Thyroid gland (tissue), 4 donors: Measurements from ENCODE around the gene MED22. TPM values are rescaled to one million over a fixed set of nuclear protein-coding genes. Genes with fewer than 3 reads are reported as not detected.
"Not testable (repeated sequence)": the region's sequence is repeated elsewhere in the genome, so short reads cannot be mapped to it uniquely, and the experiment has no call there.

Experiments
- DNase-seq, 2 donors: peaks; one replicate each; pipeline ENCODE4 v3.0.0-alpha.2; 2019
- H3K27ac ChIP-seq, 3 donors: fragments of 200-600 bp; sonication (generic); 1 replicate in 2 of 3; 2 replicates in 1 of 3; pipeline ENCODE4 v1.5.1; 2016 to 2019; ENCODE audit warnings: mild to moderate bottlenecking in 1 of 3, moderate library complexity in 1 of 3
- H3K27me3 ChIP-seq: fragments of 200-600 bp; sonication (generic); one replicate; pipeline ENCODE4 v1.5.1; 2019
- H3K36me3 ChIP-seq, 2 donors: fragments of 200-600 bp; sonication (generic); one replicate each; pipeline ENCODE4 v1.5.1; 2016 to 2019
- H3K4me1 ChIP-seq, 2 donors: fragments of 200-600 bp; sonication (generic); one replicate each; pipeline ENCODE4 v1.5.1; 2017 to 2019
- H3K4me3 ChIP-seq, 3 donors: fragments of 200-600 bp; sonication (generic); replicated peaks in 1 of 3; 1 replicate in 2 of 3; 2 replicates in 1 of 3; pipeline ENCODE4 v1.5.1; 2016; ENCODE audit warnings: mild to moderate bottlenecking in 1 of 3
- H3K9me3 ChIP-seq: fragments of 200-600 bp; sonication (generic); one replicate; pipeline ENCODE4 v1.5.1; 2017
- POLR2A ChIP-seq, 2 donors: fragments of 450-650 bp; IDR thresholded peaks; one replicate each; pipeline ENCODE4 v1.6.1; 2017; ENCODE audit warnings: antibody characterized with exemption in 2 of 2, mild to moderate bottlenecking in 2 of 2, moderate library complexity in 1 of 2
- WGBS, 2 donors: methylation state at CpG; one replicate each; pipeline ENCODE4 v1.1.5; 2017; 5-methylcytosine and 5-hydroxymethylcytosine counted together
- intact Hi-C: fragments of 100-400 bp; cut with DNase I; formaldehyde crosslinking; loops from one replicate; pipeline ENCODE4 v1.15.1; 2023
- total RNA-seq, 4 donors: library from RNA; depleted of rRNA; stranded (reverse); fragments of >200 nt; gene quantifications; one replicate each; pipeline ENCODE4 v1.2.3, GENCODE V29; 2016
- TF ChIP-seq, protein P1 (sequence below), 6 experiments: fragments of 200-600 bp in 3 of 6; fragments of 450-650 bp in 3 of 6; sonication (generic) in 3 of 6; IDR thresholded peaks; one replicate each; pipeline ENCODE4 v1.5.1; 2016 to 2019; ENCODE audit warnings: antibody characterized with exemption in 6 of 6, mild to moderate bottlenecking in 2 of 6, inconsistent platforms in 1 of 6, moderate library complexity in 1 of 6

The MED22 gene
- total RNA-seq, 4 donors from 2014 or later = 41.9 to 58.2 (median 48.6) TPM

DNA sequence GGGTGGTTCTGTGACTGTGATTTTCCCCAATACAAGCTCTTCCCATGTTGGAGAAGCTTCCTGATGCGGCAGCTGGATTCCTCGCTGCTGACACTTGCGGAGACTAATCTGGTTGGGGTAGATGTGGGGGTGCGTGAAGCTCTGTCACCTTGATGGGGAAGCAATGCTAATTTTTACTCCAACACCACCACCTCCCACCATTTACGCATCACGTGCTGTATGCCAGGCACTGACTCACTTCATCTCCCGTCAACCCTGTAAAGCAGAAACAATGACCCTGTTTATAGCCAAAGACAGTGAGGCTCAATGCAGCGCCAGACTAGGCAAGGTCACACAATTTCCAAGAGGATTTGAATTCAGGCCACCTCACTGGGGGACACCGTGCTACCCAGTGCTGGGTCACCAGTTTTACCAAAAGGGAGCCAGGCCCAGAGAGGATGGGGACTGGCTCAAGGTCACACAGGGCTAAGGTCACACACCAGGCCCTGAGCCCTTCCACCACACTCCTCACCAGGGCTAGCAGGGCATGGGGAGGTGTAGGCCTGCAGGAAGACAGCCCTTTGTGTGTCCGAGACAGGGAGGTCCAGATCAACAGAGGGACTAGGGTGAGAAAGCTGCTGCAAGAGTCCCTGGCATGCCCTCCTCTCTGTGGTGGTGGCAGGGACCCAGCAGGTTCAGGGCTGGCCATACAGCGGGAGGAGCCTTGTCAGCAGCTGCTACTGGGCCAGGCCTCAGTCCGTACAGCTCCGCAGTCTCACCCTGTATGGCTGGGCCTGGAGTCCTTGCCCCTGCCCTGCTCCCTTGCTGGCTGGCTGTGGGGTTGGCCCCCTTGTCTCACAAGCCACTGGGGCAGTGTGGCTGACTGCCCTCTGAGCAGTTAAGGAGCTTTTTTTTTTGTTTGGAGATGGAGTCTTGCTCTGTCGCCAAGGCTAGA, 31.5 kb upstream of the MED22 start:
- Histone ChIP-seq H3K4me1 (peaks cover 8 to 11% of the 10 kb centered on the region in 2 donors), H3K27me3 (no peaks in the 10 kb centered on the region), H3K9me3 (no peaks in the 10 kb centered on the region), H3K27ac (no peak overlapping the region), H3K4me3 (no peak overlapping the region), H3K36me3 (no peaks in the 10 kb centered on the region)
- DNase-seq = no peak
- TF ChIP-seq, protein P1, sequence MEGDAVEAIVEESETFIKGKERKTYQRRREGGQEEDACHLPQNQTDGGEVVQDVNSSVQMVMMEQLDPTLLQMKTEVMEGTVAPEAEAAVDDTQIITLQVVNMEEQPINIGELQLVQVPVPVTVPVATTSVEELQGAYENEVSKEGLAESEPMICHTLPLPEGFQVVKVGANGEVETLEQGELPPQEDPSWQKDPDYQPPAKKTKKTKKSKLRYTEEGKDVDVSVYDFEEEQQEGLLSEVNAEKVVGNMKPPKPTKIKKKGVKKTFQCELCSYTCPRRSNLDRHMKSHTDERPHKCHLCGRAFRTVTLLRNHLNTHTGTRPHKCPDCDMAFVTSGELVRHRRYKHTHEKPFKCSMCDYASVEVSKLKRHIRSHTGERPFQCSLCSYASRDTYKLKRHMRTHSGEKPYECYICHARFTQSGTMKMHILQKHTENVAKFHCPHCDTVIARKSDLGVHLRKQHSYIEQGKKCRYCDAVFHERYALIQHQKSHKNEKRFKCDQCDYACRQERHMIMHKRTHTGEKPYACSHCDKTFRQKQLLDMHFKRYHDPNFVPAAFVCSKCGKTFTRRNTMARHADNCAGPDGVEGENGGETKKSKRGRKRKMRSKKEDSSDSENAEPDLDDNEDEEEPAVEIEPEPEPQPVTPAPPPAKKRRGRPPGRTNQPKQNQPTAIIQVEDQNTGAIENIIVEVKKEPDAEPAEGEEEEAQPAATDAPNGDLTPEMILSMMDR (IDR thresholded peaks at IDR 0.05) = no peak
- TF ChIP-seq POLR2A (IDR thresholded peaks at IDR 0.05) = no peak
- WGBS, 2 donors = 94% methylated on average over 11 to 12 of the region's 14 CpGs
- intact Hi-C loops = loop anchor here (5.0 kb wide), 1 partner anchor 42 kb away; the partner anchor contains the start of gene SURF6

DNA sequence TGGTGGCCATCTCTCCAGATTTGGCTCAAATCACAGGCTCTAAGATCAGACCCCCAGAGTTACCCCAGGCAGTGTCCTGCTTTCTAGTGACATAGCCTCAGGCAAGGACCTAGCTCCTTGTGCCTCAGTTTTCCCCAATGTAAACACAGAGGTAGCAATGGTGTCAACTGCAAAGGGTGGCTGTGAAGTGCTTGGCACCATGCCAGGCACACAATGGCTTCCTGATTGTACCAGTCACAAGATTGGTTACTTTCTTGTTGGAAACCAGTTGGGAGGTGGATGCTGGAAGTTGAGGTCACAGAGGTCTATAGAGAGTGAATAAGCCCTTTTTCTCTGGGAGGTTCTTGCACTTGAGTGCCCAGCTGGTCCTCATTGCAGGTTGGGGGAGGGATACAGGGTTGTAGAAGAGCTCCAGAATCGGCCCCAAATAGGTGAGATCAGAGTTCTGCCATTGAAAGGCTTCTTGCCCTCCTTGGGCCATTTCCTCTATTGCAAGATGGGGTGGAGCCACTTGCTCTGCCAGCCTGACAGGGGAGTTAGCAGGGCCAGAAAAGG, 30.6 kb upstream of the MED22 start:
- intact Hi-C loops = loop anchor here (5.0 kb wide), 1 partner anchor 41 kb away; the partner anchor contains the start of gene SURF6
- H3K36me3 ChIP-seq = no peaks in the 10 kb centered on the region
- H3K27me3 ChIP-seq = no peaks in the 10 kb centered on the region
- peaks cover 14 to 18% of the 10 kb centered on the region in 2 donors for H3K4me1 ChIP-seq
- H3K4me3 ChIP-seq = no peak overlapping the region
- WGBS, 2 donors = 83 to 93% methylated on average over 1 of the region's 1 CpG
- DNase-seq = no peak
- H3K27ac ChIP-seq = no peak overlapping the region
- TF ChIP-seq POLR2A (IDR thresholded peaks at IDR 0.05) = no peak
- TF ChIP-seq, protein P1 (IDR thresholded peaks at IDR 0.05) = no peak
- no peaks in the 10 kb centered on the region for H3K9me3 ChIP-seq

DNA sequence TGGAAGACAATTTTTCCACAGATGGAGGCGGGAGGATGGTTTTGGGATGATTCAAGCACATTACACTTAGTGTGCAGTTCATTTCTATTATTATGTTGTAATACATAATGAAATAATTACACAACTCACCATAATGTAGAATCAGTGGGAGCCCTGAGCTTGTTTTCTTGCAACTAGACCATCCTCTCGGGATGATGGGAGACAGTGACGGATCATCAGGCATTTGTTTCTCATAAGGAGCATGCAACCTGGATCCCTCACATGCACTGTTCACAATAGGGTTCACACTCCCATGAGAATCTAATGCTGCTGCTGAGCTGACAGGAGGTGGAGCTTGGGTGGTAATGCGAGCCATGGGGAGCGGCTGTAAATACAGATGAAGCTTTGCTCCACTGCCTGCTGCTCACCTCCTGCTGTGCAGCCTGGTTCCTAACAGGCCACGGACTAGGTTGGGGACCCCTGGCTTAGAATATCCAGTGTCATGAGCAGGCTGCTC, 29.8 kb upstream of the MED22 start:
- no peak for DNase-seq
- peaks cover 18 to 25% of the 10 kb centered on the region in 2 donors for H3K4me1 ChIP-seq
- TF ChIP-seq, protein P1 (IDR thresholded peaks at IDR 0.05) = no peak
- no peak for TF ChIP-seq POLR2A (IDR thresholded peaks at IDR 0.05)
- H3K36me3 ChIP-seq = peaks cover 0 to 6% of the 10 kb centered on the region in 2 donors
- intact Hi-C loops = loop anchor here (5.0 kb wide), 1 partner anchor 40 kb away; the partner anchor contains the start of gene SURF6
- H3K27ac ChIP-seq = no peak overlapping the region
- H3K9me3 ChIP-seq = no peaks in the 10 kb centered on the region
- H3K27me3 ChIP-seq = no peaks in the 10 kb centered on the region
- H3K4me3 ChIP-seq = no peak overlapping the region
- 73 to 76% methylated on average over 6 of the region's 6 CpGs for WGBS, 2 donors

DNA sequence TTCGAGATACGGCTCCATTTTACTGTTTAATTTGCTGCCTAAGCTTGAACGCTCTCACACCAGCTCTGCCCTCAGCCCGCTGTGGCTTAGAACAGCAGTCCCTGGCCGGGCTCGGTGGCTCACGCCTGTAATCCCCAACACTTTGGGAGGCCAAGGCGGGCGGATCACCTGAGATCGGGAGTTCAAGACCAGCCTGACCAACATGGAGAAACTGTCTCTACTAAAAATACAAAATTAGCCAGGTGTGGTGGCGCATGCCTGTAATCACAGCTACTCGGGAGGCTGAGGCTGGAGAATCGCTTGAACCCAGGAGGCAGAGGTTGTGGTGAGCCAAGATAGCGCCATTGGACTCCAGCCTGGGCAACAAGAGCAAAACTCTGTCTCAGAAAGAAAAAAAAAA, 29.3 kb upstream of the MED22 start:
- not testable (repeated sequence) for H3K4me3 ChIP-seq

DNA sequence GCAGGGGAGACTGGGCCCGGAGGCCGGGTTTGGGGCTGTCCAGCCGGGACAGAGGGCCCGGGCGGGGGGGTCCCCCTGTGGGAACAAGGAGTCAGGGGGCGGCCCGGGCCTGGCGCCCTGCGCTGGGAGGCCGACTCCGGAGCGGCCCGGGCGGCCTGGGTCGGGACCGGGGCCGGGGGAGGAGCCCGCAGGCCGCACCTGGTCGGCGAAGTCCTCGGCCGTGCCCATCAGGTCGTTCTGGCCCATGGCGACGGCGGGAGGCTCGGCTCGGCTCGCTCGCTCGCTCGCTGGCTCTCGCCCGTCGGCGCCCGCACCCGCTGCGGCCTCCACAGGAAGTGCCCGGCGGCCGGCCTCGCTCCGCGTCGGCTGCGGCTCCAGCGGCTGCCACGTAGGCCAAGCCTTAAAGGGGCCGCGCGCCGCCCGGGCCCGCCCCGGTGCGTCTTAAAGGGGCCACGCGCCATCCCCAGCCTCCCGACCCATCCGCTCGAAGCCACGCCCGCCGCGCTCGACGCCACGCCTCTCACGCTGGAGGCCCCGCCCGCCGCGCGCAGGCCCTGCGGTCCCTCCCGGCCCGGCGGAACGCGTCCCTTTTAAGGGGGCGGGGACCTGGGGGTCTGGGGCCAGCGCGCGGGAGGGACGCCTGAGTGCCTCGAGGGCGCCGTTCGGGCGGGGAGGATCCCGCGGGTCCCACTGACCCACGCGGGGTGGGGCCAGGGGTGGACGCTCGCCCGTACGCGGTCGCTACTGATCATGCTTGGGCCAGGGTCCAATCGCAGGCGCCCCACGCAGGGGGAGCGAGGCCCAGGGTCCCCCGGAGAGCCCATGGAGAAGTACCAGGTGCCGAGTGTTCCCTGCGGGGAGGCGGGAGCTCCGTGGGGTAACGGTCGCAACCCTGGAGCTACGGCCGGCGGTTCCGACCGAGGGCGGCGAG, 28.1 kb upstream of the MED22 start, which contains the start of the genes STKLD1 and SURF4:
Gene STKLD1, plus strand, starts transcription at position 643 of the 931 bp plus-strand sequence. Its CDS starts 108 bp downstream, at position 751.
Gene SURF4, minus strand, starts transcription at position 337 of the 931 bp plus-strand sequence. Its CDS starts 91 bp downstream, at position 246.
- DNase-seq = peak; percentile 95 to 96
- H3K9me3 ChIP-seq = no peaks in the 10 kb centered on the region
- intact Hi-C loops = loop anchor here (5.0 kb wide), 1 partner anchor 39 kb away; the partner anchor contains the start of gene SURF6
- peak in 1 of 2 donors; percentile 92 for TF ChIP-seq POLR2A (IDR thresholded peaks at IDR 0.05)
- TF ChIP-seq, protein P1 (IDR thresholded peaks at IDR 0.05) = peak in 1 of 6 experiments; percentile 36
- peaks cover 0 to 6% of the 10 kb centered on the region in 2 donors for H3K36me3 ChIP-seq
- 0 to 1% methylated on average over 24 to 33 of the region's 120 CpGs for WGBS, 2 donors
- H3K4me1 ChIP-seq = peaks cover 34 to 42% of the 10 kb centered on the region in 2 donors
- H3K27me3 ChIP-seq = no peaks in the 10 kb centered on the region
- peak within 1 kb of the TSS; percentile 56 to 97 (median 79) for H3K4me3 ChIP-seq
- peak within 1 kb of the TSS; percentile 81 to 93 (median 92) for H3K27ac ChIP-seq

More for the DNA sequence above, 29.3 kb upstream of the MED22 start:
- not testable (repeated sequence) for DNase-seq, H3K27ac ChIP-seq, H3K9me3 ChIP-seq, H3K36me3 ChIP-seq, H3K27me3 ChIP-seq
- H3K4me1 ChIP-seq = peaks cover 21 to 30% of the 10 kb centered on the region in 2 donors
- intact Hi-C loops = loop anchor here (5.0 kb wide), 1 partner anchor 40 kb away; the partner anchor contains the start of gene SURF6
- 86% methylated on average over 14 of the region's 14 CpGs for WGBS, 2 donors
